Thymus (tissue), 11 donors: ENCODE results near the gene CELF5. TPM values are rescaled to one million over a fixed set of nuclear protein-coding genes. Genes with fewer than 3 reads are reported as not detected.
A peak's percentile ranks its signal among the peaks of the same experiment; 100 is the strongest.

Experiments used
- DNase-seq, 9 donors: peaks; one replicate each; pipeline ENCODE4 v3.0.0-alpha.2; 2013; ENCODE audit warnings: low spot score in 9 of 9, low read depth in 6 of 9, missing footprints in 1 of 9
- H3K27ac ChIP-seq, 2 donors: one replicate each; pipeline ENCODE4 v1.5.1; 2013; ENCODE audit warnings: control low read depth in 1 of 2, low read depth in 1 of 2, low read length in 1 of 2, mild to moderate bottlenecking in 1 of 2, moderate library complexity in 1 of 2
- H3K27me3 ChIP-seq, 2 donors: one replicate each; pipeline ENCODE4 v1.5.1; 2013; ENCODE audit warnings: low read length in 1 of 2; ENCODE audit not compliant: control insufficient read depth in 2 of 2, insufficient read depth in 1 of 2
- H3K36me3 ChIP-seq, 2 donors: one replicate each; pipeline ENCODE4 v1.5.1; 2013; ENCODE audit warnings: low read length in 1 of 2, mild to moderate bottlenecking in 1 of 2, moderate library complexity in 1 of 2; ENCODE audit not compliant: control insufficient read depth in 2 of 2, insufficient read depth in 2 of 2
- H3K4me1 ChIP-seq, 2 donors: one replicate each; pipeline ENCODE4 v1.5.1; 2013; ENCODE audit warnings: low read length in 2 of 2; ENCODE audit not compliant: control insufficient read depth in 2 of 2, insufficient read depth in 2 of 2
- H3K4me3 ChIP-seq, 2 donors: one replicate each; pipeline ENCODE4 v1.5.1; 2013; ENCODE audit warnings: low read length in 2 of 2, control low read depth in 1 of 2, mild to moderate bottlenecking in 1 of 2
- H3K9me3 ChIP-seq, 2 donors: one replicate each; pipeline ENCODE4 v1.5.1; 2013; ENCODE audit warnings: low read length in 1 of 2, mild to moderate bottlenecking in 1 of 2; ENCODE audit not compliant: control insufficient read depth in 2 of 2, insufficient read depth in 1 of 2
- WGBS: extraction: QIAGEN DNeasy Blood & Tissue Kit; methylation state at CpG from one replicate; pipeline ENCODE4 v1.1.7; 2013; 5-methylcytosine and 5-hydroxymethylcytosine counted together
- polyA plus RNA-seq: library from polyadenylated mRNA; stranded (reverse); fragments of 200-250 nt; gene quantifications from one replicate; pipeline ENCODE4 v1.2.3, GENCODE V29; 2013
- total RNA-seq: library from RNA; stranded (reverse); fragments of 120-200 nt; gene quantifications from one replicate; pipeline ENCODE4 v1.2.4, GENCODE V29; 2013
- donor health status: healthy.

The CELF5 gene
- total and polyA plus RNA-seq, 2 donors, result 0.28 to 1.4 TPM

- H3K4me1 ChIP-seq, result peaks cover 7 to 13% of the 10 kb centered on the region in 2 donors
- no peak overlapping the region for H3K4me3 ChIP-seq
- peaks cover 1 to 8% of the 10 kb centered on the region in 2 donors for H3K9me3 ChIP-seq
- H3K27ac ChIP-seq, result no peak overlapping the region
- 91% methylated on average over 9 of the region's 9 CpGs for WGBS
- peaks cover 36 to 73% of the 10 kb centered on the region in 2 donors for H3K27me3 ChIP-seq
- DNase-seq, result no peak
- no peaks in the 10 kb centered on the region for H3K36me3 ChIP-seq
Observed at GRCh38 chr19:3274245-3274941, 49.9 kb downstream of the CELF5 start.

- Histone ChIP-seq H3K27me3 (peaks cover 30 to 66% of the 10 kb centered on the region in 2 donors), H3K27ac (peak overlapping the region in 1 of 2 donors; percentile 54), H3K4me3 (peak overlapping the region; percentile 26 to 49), H3K36me3 (no peaks in the 10 kb centered on the region), H3K9me3 (peaks cover 1 to 8% of the 10 kb centered on the region in 2 donors), H3K4me1 (peaks cover 7 to 13% of the 10 kb centered on the region in 2 donors)
- WGBS, result 14% methylated on average over 19 of the region's 19 CpGs
- DNase-seq, result peak in 4 of 9 donors; percentile 9 to 58 (median 22)
Observed at GRCh38 chr19:3274942-3275582, 50.6 kb downstream of the CELF5 start.

GRCh38 chr19:3275583-3276340 is 51.3 kb downstream of the CELF5 start:
- Histone ChIP-seq H3K4me1 (peaks cover 7 to 13% of the 10 kb centered on the region in 2 donors), H3K27me3 (peaks cover 23 to 61% of the 10 kb centered on the region in 2 donors), H3K4me3 (peak overlapping the region; percentile 26 to 49), H3K36me3 (no peaks in the 10 kb centered on the region), H3K9me3 (peaks cover 1 to 8% of the 10 kb centered on the region in 2 donors), H3K27ac (peak overlapping the region in 1 of 2 donors; percentile 54)
- peak; percentile 27 to 77 (median 50) for DNase-seq
- 1% methylated on average over 45 of the region's 45 CpGs for WGBS

- WGBS, result 1% methylated on average over 11 of the region's 11 CpGs
- Histone ChIP-seq H3K27ac (no peak overlapping the region), H3K9me3 (peaks cover 1 to 8% of the 10 kb centered on the region in 2 donors), H3K4me1 (peaks cover 7 to 13% of the 10 kb centered on the region in 2 donors), H3K36me3 (no peaks in the 10 kb centered on the region), H3K27me3 (peaks cover 17 to 56% of the 10 kb centered on the region in 2 donors), H3K4me3 (peak overlapping the region in 1 of 2 donors; percentile 12)
- DNase-seq, result no peak
Observed at GRCh38 chr19:3276341-3276799, 51.9 kb downstream of the CELF5 start.

GRCh38 chr19:3277649-3278048 is 53.2 kb downstream of the CELF5 start:
- 88% methylated on average over 5 of the region's 5 CpGs for WGBS
- Histone ChIP-seq H3K27me3 (peaks cover 7 to 54% of the 10 kb centered on the region in 2 donors), H3K36me3 (no peaks in the 10 kb centered on the region), H3K4me3 (no peak overlapping the region), H3K4me1 (peaks cover 7 to 13% of the 10 kb centered on the region in 2 donors), H3K9me3 (peaks cover 1 to 8% of the 10 kb centered on the region in 2 donors), H3K27ac (no peak overlapping the region)
- DNase-seq, result no peak

GRCh38 chr19:3278294-3278693 is 53.8 kb downstream of the CELF5 start:
- H3K27ac ChIP-seq, result no peak overlapping the region
- no peaks in the 10 kb centered on the region for H3K36me3 ChIP-seq
- peaks cover 1 to 5% of the 10 kb centered on the region in 2 donors for H3K9me3 ChIP-seq
- H3K4me1 ChIP-seq, result peaks cover 7 to 13% of the 10 kb centered on the region in 2 donors
- WGBS, result 97% methylated on average over 11 of the region's 11 CpGs
- no peak overlapping the region for H3K4me3 ChIP-seq
- no peak for DNase-seq
- H3K27me3 ChIP-seq, result peaks cover 5 to 48% of the 10 kb centered on the region in 2 donors

- H3K27ac ChIP-seq, result no peak overlapping the region
- no peaks in the 10 kb centered on the region for H3K36me3 ChIP-seq
- no peak overlapping the region for H3K4me3 ChIP-seq
- 93% methylated on average over 5 of the region's 5 CpGs for WGBS
- no peak for DNase-seq
- H3K4me1 ChIP-seq, result peaks cover 7 to 13% of the 10 kb centered on the region in 2 donors
- H3K27me3 ChIP-seq, result peaks cover 4 to 47% of the 10 kb centered on the region in 2 donors
- peaks cover 1 to 5% of the 10 kb centered on the region in 2 donors for H3K9me3 ChIP-seq
Observed at GRCh38 chr19:3278749-3279148, 54.3 kb downstream of the CELF5 start.

GRCh38 chr19:3279306-3279705 is 54.8 kb downstream of the CELF5 start:
- Histone ChIP-seq H3K4me3 (no peak overlapping the region), H3K4me1 (peaks cover 7 to 13% of the 10 kb centered on the region in 2 donors), H3K9me3 (peaks cover under 1 to 5% of the 10 kb centered on the region in 2 donors), H3K36me3 (no peaks in the 10 kb centered on the region), H3K27me3 (peaks cover 2 to 47% of the 10 kb centered on the region in 2 donors), H3K27ac (no peak overlapping the region)
- 90% methylated on average over 7 of the region's 7 CpGs for WGBS
- DNase-seq, result no peak
